Mononuclear cell (primary cell): Measurements from ENCODE around the gene MAG. TPM values are rescaled to one million over a fixed set of nuclear protein-coding genes. Genes with fewer than 3 reads are reported as not detected.

Experiments
- H3K27me3 ChIP-seq: 2 replicates; pipeline ENCODE4 v1.6.0; 2011; ENCODE audit warnings: low read length, control low read depth; ENCODE audit not compliant: insufficient read depth
- H3K4me1 ChIP-seq: 2 replicates; pipeline ENCODE4 v1.5.1; 2011; ENCODE audit warnings: mild to moderate bottlenecking, low read length, control low read depth; ENCODE audit not compliant: insufficient read depth
- H3K4me3 ChIP-seq: 2 replicates; pipeline ENCODE4 v1.5.1; 2011; ENCODE audit warnings: mild to moderate bottlenecking, low read length, moderate library complexity
- H3K9me3 ChIP-seq: 2 replicates; pipeline ENCODE4 v1.5.1; 2011; ENCODE audit warnings: low read depth, mild to moderate bottlenecking, control low read depth, low read length
- total RNA-seq: library from RNA; depleted of rRNA; stranded (reverse); fragments of >200 nt; gene quantifications from one replicate; pipeline ENCODE4 v1.2.3, GENCODE V29; 2012

MAG gene
- total RNA-seq, 1 donor: not detected

DNA sequence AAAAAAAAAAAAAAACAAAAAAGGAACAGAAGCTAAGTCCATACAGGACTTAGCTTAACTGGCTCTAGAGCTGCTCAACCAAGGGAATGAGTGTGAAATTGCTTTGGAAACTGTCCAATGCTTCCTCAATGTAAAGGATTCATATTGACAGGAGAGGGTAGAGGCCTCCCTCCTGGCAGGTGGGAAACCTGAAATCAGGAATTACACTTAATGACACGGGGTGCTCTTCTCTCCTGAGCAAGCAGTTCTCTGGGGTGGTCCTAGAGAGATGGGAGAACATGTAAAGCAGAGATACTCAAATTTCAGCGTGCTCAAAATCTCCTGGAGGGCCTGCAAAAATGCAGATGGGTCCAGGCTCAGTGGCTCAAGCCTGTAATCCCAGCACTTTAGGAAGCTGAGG is 3.6 kb upstream of the MAG start:
- Histone ChIP-seq H3K27me3 (no peaks in the 10 kb centered on the region), H3K9me3 (no peaks in the 10 kb centered on the region), H3K4me1 (peaks cover 12% of the 10 kb centered on the region), H3K4me3 (no peak overlapping the region)

DNA sequence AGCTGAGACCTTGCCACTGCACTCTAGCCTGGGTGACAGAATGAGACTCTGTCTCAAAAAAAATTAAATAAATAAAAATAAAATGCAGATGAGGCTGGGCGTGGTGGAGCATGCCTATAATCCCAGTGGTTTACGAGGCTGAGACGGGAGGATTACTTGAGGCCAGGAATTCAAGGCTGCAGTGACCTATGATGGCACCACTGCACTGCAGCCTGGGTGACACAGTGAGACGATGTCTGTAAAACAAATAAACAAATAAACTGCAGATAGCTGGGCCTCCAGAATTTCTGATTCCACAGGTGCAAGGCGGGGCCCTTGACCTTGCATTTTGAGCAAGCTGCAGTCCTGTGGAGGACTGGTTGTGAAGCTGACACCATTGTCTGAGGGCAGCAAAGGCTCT is 3.1 kb upstream of the MAG start:
- H3K4me1 ChIP-seq: peaks cover 11% of the 10 kb centered on the region
- H3K4me3 ChIP-seq: no peak overlapping the region
- no peaks in the 10 kb centered on the region for H3K27me3 ChIP-seq
- H3K9me3 ChIP-seq: no peaks in the 10 kb centered on the region

DNA sequence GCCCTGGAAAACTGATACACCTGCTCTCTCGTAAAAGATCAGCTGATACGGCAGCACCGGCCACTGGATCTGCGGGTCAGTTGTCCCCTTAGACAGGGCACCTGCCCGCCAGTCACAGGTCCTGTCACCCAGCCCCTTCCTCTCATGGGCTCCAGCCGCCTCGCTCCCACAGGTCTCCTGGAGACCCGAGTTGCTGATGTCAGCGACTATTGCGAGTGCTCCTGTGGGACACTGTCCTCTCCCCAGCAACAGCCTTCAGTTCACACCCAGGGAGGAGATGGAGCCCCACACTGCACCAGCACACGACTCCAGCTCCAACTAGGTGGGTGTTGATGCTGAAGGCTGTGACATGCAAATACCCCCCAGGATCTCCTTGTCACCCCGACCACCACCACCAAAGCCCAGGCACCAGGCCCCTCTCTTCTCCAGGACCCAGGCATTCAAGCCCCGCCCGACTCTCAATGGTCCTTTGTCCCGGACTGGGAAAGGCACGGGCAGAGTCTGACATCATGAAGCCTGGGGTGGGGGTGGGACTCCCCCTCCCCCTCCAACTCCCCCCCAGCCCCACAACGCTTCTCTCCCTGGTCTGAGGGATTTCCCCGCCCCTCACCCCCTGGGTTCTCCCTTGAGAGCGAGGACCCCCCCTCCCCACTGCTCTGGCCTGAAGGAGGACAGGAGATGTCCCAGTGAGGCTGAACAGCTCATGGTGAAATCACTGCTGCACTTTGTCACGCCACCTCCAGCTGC is 1.4 kb upstream of the MAG start:
- Histone ChIP-seq H3K4me3 (no peak overlapping the region), H3K9me3 (no peaks in the 10 kb centered on the region), H3K4me1 (peaks cover under 1% of the 10 kb centered on the region), H3K27me3 (no peaks in the 10 kb centered on the region)

DNA sequence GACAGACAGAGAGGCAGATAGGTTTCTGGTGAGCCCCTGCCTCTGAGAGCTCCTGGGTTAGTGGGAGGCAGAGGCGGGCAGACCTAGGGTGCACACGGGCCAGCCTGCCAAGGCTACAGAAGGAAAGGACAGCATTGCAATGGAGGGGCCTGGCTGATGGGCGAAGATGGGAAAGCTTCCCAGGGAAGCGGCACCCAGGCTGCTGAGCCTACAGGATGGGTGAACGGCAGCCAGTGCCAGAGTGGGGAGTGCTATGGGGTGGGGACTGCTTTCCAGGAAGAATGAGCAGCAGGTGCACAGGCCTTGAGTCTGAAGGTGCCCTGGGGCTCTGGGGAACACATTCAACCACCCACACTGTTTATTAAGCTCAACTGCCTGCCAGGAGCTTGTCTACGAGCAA is 702 bp upstream of the MAG start:
- Histone ChIP-seq H3K4me3 (no peak overlapping the region), H3K27me3 (no peaks in the 10 kb centered on the region), H3K9me3 (no peaks in the 10 kb centered on the region), H3K4me1 (peaks cover 8% of the 10 kb centered on the region)

DNA sequence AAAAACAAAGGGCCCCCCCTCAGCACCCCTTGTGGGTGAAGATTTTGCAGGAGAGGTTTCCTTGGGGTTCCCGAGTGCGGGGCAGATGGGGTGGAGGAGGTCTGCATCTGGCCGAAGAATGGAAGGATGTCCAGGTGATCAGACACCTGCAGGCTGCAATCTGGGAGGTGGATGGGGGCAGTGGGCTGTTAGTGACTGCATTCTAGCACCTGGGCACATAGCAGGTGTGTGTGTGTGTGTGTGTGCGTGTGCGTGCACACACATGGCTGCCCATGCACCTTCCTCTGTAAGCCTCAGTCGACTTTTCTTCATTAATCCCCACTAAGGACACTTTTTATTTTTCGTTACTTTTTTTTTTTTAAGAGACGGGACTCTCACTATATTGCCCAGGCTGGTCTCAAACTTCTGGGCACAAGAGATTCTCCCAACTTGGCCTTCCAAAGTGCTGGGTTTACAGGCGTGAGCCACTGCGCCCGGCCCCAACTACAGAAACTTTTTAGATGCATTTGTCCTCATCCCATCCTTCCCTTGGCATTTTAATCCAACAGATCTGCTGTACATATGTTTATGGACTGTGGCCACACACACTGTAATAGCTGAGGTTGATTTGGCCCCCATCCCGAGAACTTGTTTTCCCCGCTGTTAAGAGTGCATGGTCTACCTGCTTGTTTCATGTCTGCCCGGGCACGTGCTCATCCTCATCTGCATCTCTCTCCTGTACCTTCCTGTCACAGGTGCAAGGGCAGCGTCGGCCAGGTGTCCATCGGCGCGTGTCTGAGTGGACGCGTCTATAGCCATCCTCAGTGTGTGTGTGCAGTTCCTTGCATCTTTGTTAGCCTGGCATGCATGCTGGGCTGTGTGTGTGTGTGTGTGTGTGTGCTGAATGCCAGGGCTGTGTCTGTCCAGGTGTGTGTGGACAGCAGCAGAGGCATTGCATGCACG is 731 bp downstream of the MAG start:
- H3K4me1 ChIP-seq: peaks cover 19% of the 10 kb centered on the region
- H3K27me3 ChIP-seq: no peaks in the 10 kb centered on the region

DNA sequence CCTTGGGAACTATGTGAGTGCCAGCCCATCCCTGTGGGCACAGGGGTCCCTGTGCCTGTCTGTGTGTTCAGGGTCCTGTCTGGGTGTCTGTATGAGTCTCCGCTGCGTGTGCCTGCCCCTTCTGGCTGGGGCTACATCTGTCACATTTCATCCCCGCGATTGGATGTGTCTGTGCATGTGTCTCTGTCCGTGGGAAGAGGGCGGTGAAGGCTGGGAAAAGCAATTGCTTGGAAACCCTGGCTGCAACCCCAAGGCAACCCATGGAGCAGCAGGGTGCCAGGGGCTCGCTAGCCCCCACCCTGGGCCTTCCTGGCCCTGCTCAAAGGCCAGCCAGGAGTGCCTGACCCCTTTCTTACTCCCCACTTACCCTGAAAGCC is 1.4 kb downstream of the MAG start:
- Histone ChIP-seq H3K4me3 (no peak overlapping the region), H3K27me3 (no peaks in the 10 kb centered on the region), H3K4me1 (peaks cover 19% of the 10 kb centered on the region), H3K9me3 (no peaks in the 10 kb centered on the region)

More for the DNA sequence above, 731 bp downstream of the MAG start:
- no peak overlapping the region for H3K4me3 ChIP-seq
- no peaks in the 10 kb centered on the region for H3K9me3 ChIP-seq

DNA sequence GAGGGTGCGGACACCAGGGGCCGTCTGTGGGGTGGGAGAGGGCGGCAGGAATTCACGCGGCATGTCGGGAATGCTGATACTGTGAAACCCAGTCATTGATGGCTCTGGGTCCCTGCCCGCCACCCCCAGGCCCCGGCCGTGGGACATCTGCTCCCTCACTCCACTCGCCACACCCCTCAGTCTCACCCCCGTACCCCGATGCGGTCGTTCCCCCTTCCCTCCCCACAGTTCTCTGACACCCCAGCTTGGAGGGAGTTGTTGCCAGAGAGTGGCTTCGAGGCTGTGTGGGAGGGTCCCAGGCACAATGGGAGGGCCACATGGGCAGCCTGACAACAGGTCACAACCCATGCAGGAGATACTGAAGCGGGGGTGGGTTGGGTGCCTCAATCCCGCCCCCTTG is 1.8 kb downstream of the MAG start:
- Histone ChIP-seq H3K9me3 (no peaks in the 10 kb centered on the region), H3K4me1 (peaks cover 19% of the 10 kb centered on the region), H3K27me3 (no peaks in the 10 kb centered on the region), H3K4me3 (no peak overlapping the region)

DNA sequence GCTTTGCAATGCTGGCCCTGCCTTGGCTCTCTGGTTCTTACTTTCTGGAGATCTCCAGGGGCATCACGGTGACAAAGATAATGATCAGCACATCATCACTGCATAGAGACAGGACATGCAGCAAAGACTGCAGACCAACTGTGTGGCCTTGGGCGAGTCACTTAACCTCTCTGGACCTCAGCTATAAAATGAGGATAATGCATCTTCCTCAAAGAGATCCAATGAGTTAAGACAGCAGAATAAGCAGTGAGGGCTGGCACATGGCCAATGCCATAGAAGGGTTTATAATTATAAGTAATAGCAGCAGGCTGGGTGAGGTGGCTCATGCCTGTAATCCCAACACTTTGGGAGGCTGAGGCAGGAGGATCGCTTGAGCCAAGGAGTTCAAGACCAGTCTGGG is 2.4 kb downstream of the MAG start:
- Histone ChIP-seq H3K4me3 (no peak overlapping the region), H3K4me1 (peaks cover 19% of the 10 kb centered on the region), H3K27me3 (no peaks in the 10 kb centered on the region), H3K9me3 (no peaks in the 10 kb centered on the region)

DNA sequence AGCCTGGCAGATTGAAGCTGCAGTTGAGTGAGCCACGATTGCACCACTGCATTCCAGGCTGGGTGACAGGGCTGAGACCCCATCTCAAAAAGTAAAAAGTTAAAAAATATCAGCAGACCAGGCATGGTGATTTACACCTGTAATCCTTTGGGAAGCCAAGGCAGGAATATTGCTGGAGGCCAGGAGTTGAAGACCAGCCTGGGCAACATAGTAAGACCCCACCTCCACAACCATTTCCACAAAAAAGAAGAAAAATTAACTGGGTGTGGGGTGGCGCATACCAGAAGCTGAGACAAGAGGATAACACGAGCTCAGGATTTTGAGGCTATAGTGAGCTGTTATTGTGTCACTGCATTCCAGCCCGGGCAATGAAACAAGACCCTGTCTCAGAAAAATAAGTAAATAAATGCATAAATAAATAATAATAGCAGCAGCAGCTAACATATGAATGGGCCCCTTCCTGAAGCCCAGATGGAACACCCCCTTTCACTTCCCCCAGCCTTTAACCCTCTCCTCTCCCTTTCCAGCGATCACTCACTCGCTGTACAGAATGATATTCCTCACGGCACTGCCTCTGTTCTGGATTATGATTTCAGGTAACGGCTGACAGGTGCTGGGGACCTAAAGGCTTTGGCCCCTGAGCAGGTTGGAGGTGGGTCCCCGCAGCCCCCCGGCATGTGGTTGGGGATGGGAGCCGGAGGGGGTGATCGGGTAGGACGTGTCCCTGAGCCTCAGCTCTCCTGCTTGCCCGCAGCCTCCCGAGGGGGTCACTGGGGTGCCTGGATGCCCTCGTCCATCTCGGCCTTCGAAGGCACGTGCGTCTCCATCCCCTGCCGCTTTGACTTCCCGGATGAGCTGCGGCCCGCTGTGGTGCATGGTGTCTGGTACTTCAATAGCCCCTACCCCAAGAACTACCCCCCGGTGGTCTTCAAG is 3.2 kb downstream of the MAG start:
- Histone ChIP-seq H3K4me3 (no peak overlapping the region), H3K9me3 (no peaks in the 10 kb centered on the region), H3K27me3 (no peaks in the 10 kb centered on the region), H3K4me1 (peaks cover 19% of the 10 kb centered on the region)

DNA sequence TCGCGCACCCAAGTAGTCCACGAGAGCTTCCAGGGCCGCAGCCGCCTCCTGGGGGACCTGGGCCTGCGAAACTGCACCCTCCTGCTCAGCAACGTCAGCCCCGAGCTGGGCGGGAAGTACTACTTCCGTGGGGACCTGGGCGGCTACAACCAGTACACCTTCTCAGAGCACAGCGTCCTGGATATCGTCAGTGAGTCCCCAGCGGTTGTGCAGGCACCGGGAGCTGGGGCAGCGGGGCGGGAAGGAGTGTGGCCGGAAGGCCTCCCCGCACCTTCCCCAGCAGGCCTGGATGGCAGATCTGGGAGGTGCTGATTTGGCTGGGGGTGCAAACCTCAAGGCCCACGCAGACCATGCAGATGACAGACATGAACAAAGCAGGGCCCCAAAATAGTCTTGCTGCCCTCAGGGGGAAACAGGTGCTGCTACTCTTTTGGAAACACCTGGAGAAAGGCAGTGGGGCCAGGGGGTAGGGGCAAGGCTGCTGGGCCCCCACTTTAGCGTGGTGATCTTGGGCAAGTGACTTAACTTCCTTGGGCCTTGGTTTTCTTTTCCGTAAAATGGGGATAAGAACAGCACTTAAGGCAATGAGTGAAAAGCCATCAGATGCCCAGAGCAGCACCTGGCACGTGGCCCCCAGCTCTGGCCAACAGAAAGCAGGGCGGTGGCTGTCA is 4.0 kb downstream of the MAG start:
- H3K27me3 ChIP-seq: no peaks in the 10 kb centered on the region
- H3K4me3 ChIP-seq: no peak overlapping the region
- peaks cover 19% of the 10 kb centered on the region for H3K4me1 ChIP-seq
- no peaks in the 10 kb centered on the region for H3K9me3 ChIP-seq

DNA sequence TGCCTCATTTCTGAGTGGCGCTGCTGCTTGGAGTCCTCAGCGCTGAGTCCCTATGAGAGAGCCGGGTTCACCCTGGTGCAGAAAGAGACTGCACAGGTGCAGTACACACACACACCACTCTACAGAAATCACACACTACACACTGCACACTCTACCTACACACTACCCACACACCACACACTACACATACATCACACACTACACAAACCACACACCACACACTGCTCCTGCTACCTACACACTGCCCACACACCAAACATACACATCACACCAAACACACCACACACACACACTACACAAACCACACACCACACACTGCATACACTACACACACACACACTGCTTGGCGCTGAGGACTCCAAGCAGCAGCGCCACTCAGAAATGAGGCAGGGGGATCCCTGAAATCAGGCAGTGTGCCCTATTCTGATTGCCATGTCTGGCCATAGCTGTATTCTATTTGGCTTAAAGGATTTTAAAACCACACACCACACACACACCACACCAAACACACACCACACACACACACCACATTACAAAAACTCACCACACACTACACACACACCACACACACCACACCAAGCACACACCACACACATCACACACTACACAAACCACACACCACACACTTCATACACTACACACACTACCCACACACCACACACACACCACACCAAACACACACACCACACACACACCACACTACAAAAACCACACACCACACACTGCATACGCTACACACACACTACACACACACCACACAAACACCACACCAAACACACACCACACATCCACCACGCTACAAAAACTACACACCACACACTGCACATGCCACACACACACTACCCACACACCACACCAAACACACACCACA is 4.9 kb downstream of the MAG start:
- Histone ChIP-seq H3K4me3 (no peak overlapping the region), H3K4me1 (peaks cover 19% of the 10 kb centered on the region), H3K27me3 (no peaks in the 10 kb centered on the region), H3K9me3 (no peaks in the 10 kb centered on the region)

DNA sequence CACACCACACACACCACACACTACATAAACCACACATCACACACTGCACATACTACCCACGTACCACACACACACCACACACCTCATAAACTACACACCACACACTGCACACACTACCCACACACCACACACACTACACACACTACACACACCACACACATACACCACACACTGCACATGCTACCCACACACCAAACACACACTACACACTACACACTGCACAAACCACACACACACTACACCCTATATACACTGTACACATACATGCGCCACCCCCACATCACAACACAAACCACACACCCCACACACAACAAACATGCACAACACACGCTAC is 5.5 kb downstream of the MAG start:
- Histone ChIP-seq H3K9me3 (no peaks in the 10 kb centered on the region), H3K4me3 (no peak overlapping the region), H3K27me3 (no peaks in the 10 kb centered on the region), H3K4me1 (peaks cover 19% of the 10 kb centered on the region)

DNA sequence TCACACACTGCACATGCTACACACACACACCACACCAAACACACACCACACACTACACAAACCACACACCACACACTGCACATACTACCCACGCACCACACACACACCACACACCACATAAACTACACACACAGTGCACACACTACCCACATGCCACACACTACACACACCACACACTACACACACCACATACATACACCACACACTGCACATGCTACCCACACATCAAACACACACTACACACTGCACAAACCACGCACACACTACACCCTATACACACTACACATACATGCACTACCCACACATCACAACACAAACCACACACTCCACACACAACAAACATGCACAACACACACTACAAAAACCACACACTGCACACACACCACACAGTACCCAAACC is 6.0 kb downstream of the MAG start:
- no peaks in the 10 kb centered on the region for H3K9me3 ChIP-seq
- H3K27me3 ChIP-seq: no peaks in the 10 kb centered on the region
- H3K4me3 ChIP-seq: no peak overlapping the region
- peaks cover 19% of the 10 kb centered on the region for H3K4me1 ChIP-seq

DNA sequence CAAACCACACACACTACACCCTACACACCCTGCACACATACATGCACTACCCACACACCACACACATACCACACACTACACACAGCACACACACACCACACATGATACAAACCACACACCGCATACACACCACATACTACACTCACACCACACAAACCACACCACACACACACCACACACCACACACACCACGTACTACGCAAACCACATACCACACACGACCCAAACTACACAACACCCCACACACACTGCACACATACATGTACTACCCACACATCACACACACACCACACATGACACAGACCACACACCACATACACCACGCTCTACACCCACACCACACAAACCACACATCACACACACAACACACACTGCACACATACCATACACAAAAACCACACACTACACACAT is 6.6 kb downstream of the MAG start:
- Histone ChIP-seq H3K4me3 (no peak overlapping the region), H3K27me3 (no peaks in the 10 kb centered on the region), H3K9me3 (no peaks in the 10 kb centered on the region), H3K4me1 (peaks cover 19% of the 10 kb centered on the region)
